HG03175 (cell line): ENCODE measurements around the gene MRPL50.

Experiments used
- ATAC-seq: cut with Tn5 transposase; IDR thresholded peaks from one replicate; pipeline ENCODE4 v1.9.1; 2021; ENCODE audit warnings: mild to moderate bottlenecking, moderate library complexity; ENCODE audit not compliant: unreplicated experiment

MRPL50 gene

DNA sequence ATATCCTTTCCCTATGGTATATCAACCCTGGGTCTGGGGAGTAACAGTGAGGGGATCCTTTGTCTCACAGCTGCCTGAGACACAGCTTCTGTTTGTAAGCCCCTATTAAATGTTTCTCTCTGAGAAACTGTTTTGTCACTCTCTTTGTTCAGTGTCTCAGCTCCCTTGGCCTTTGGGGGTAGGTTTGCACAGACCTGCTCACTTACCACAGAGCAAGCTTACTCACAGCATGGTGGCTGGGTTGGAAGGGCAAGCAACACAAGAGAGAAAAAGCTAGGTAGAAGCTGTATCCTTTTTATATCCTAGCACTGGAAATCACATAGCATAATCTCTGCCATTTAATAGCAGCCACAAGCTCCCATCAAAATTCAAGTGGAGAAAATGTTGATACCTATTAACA, 18.1 kb downstream of the MRPL50 start:
- ATAC-seq = no peak

GRCh38 chr9:101376111-101376848, 22.1 kb downstream of the MRPL50 start:
- no peak for ATAC-seq

- ATAC-seq = no peak
These were observed 22.9 kb downstream of the MRPL50 start for GRCh38 chr9:101375546-101375945.

- no peak for ATAC-seq
These were observed 25.9 kb downstream of the MRPL50 start for GRCh38 chr9:101372327-101373118.

GRCh38 chr9:101371813-101372212, 26.6 kb downstream of the MRPL50 start:
- no peak for ATAC-seq

DNA sequence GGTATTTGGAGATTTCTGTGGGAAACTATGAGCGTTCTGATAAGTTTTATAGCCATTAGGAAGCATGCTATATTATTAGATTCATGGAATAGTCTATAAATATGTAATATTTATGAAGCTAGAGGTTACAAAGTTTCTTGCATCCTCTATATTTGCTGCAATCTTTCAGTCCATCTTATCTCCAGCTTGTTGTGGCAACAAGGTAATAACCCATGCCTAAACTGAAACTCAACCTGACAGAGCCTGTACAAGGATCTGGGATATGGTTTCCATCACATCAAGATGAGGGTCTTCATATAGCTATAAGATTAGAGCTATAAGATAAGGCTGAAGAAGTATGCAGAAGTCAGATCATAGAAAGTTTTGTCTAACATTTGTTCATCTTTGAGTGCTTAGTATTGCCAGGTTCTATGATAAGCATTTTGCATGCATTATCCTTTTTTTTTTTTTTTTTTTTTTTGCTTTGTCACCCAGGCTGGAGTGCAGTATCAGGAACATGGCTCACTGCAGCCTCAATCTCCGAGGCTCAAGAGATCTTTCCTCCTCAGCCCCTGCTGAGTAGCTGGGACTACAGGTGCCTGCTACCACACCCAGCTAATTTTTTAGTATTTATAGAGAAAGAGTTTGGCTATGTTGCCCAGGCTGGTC, 28.4 kb downstream of the MRPL50 start:
- ATAC-seq = no peak

- ATAC-seq = no peak
These were observed 29.1 kb downstream of the MRPL50 start for GRCh38 chr9:101369286-101369685.

- no peak for ATAC-seq
These were observed 31.1 kb downstream of the MRPL50 start for GRCh38 chr9:101367323-101367722.

GRCh38 chr9:101366038-101366756, 32.2 kb downstream of the MRPL50 start:
- ATAC-seq = no peak

- no peak for ATAC-seq
These were observed 33.2 kb downstream of the MRPL50 start for GRCh38 chr9:101365181-101365580.

- no peak for ATAC-seq
These were observed 36.0 kb downstream of the MRPL50 start for GRCh38 chr9:101362450-101362849.

DNA sequence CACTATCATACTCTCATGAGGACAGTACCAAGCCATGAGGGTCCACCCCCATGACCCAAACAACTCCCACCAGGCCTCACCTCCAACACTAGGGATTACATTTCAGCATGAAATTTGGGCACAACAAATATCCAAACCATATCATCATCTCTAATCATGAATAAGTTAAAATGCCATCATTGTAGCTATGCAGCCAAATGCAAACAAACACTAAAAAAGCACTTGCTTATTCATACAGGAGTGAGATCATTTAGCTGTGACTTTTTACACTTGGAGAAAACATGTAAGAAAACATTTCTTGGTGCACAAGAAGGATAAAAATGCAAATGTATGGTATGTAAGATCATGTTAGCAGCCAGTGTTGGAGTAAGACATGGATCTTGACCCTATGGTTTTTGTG, 37.8 kb downstream of the MRPL50 start:
- ATAC-seq = no peak

DNA sequence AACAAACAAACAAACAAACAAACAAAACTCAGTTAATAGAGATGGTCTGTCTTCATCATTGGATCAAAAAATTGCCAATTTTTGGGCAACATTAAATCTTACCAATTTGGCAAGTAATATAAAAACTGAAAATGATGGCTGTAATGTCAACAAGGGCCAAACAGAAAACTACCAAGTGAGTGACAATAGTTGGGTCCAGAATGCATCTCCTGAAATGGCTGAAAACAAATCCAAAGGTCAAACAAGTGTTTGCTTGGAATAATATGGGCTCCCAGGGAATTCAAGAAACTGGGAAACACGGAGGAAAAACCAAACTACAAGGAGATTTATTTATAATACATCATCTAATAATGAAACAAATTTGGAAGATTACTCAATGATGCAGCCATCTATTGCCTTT, 38.7 kb downstream of the MRPL50 start:
- no peak for ATAC-seq

GRCh38 chr9:101356619-101357018, 41.8 kb downstream of the MRPL50 start:
- no peak for ATAC-seq

GRCh38 chr9:101354765-101355708, 43.4 kb downstream of the MRPL50 start:
- ATAC-seq = no peak

GRCh38 chr9:101354143-101354764, 44.2 kb downstream of the MRPL50 start:
- ATAC-seq = no peak

- no peak for ATAC-seq
These were observed 44.7 kb downstream of the MRPL50 start for GRCh38 chr9:101353683-101354082.

DNA sequence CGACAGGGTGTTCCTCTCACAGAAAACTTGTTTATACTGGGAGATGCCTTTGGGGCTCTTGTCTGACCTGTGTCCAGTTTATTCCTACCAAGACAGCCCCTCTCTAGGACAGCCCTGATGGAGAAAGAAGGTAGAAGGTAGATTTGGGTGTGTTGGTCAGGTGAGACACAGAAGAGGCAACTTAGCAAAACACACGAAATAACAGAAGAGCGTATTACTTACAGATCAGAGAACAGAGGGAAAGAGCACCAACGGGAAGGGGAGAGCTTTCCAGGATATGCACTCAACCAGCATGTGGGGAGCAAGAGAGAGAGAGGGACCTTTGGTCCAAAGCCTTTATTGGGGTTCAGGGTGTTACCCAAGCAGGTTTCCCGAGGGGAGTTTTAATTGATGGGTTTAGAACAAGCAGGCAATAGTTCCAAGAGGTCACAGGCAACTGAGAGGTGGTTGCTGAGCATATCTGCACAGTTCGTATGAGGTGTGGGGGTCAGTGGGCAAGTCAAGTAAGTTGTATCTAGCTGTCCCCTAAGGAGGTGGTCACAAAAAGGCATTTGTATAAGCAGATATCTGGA, 45.4 kb downstream of the MRPL50 start:
- ATAC-seq = no peak

DNA sequence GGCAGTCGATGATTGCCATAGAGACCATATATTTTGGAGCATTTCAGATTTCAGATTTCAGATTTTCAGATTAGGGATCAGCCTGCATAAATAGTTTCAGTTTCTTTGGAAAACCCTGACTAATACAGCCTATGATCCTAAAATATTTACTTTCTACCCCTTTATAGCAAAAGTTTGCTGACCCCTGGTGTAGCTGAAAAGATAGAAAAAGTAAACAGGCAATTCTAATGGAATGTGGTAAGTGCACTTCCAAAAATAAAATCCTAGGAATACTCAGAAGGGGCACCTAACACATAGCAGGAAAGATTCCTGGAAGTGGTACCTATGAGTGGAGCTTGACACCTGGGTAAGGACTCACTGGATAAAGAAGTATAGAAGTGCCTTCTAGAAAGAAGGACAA, 48.1 kb downstream of the MRPL50 start:
- no peak for ATAC-seq
